Measurements from ENCODE around the gene IPO13. TPM values are rescaled to one million over a fixed set of nuclear protein-coding genes. Genes with fewer than 3 reads are reported as not detected.

Gene IPO13, protein sequence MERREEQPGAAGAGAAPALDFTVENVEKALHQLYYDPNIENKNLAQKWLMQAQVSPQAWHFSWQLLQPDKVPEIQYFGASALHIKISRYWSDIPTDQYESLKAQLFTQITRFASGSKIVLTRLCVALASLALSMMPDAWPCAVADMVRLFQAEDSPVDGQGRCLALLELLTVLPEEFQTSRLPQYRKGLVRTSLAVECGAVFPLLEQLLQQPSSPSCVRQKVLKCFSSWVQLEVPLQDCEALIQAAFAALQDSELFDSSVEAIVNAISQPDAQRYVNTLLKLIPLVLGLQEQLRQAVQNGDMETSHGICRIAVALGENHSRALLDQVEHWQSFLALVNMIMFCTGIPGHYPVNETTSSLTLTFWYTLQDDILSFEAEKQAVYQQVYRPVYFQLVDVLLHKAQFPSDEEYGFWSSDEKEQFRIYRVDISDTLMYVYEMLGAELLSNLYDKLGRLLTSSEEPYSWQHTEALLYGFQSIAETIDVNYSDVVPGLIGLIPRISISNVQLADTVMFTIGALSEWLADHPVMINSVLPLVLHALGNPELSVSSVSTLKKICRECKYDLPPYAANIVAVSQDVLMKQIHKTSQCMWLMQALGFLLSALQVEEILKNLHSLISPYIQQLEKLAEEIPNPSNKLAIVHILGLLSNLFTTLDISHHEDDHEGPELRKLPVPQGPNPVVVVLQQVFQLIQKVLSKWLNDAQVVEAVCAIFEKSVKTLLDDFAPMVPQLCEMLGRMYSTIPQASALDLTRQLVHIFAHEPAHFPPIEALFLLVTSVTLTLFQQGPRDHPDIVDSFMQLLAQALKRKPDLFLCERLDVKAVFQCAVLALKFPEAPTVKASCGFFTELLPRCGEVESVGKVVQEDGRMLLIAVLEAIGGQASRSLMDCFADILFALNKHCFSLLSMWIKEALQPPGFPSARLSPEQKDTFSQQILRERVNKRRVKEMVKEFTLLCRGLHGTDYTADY
- 42.5 TPM for polyA plus RNA-seq (ENCODE audit: insufficient read length)
- long read RNA-seq, donor 1, partial matches to known transcripts, result 30 of 34 reads
- long read RNA-seq, donor 1, other reads (novel, unspliced or antisense), result 0 of 34 reads
- long read RNA-seq, donor 2, partial matches to known transcripts, result 6 of 9 reads
- long read RNA-seq, donor 2, other reads (novel, unspliced or antisense), result 0 of 9 reads
- long read RNA-seq, donor 3, partial matches to known transcripts, result 7 of 13 reads
- long read RNA-seq, donor 3, other reads (novel, unspliced or antisense), result 0 of 13 reads
- long read RNA-seq, donor 4, result 0 reads
- long read RNA-seq, donor 5, partial matches to known transcripts, result 0 of 4 reads
- long read RNA-seq, donor 5, other reads (novel, unspliced or antisense), result 0 of 4 reads
- long read RNA-seq, donor 6, partial matches to known transcripts, result 5 of 9 reads
- long read RNA-seq, donor 6, other reads (novel, unspliced or antisense), result 0 of 9 reads
- long read RNA-seq, donor 7, partial matches to known transcripts, result 6 of 12 reads
- long read RNA-seq, donor 7, other reads (novel, unspliced or antisense), result 0 of 12 reads
- long read RNA-seq, donor 8, partial matches to known transcripts, result 6 of 6 reads
- long read RNA-seq, donor 8, other reads (novel, unspliced or antisense), result 0 of 6 reads

DNA sequence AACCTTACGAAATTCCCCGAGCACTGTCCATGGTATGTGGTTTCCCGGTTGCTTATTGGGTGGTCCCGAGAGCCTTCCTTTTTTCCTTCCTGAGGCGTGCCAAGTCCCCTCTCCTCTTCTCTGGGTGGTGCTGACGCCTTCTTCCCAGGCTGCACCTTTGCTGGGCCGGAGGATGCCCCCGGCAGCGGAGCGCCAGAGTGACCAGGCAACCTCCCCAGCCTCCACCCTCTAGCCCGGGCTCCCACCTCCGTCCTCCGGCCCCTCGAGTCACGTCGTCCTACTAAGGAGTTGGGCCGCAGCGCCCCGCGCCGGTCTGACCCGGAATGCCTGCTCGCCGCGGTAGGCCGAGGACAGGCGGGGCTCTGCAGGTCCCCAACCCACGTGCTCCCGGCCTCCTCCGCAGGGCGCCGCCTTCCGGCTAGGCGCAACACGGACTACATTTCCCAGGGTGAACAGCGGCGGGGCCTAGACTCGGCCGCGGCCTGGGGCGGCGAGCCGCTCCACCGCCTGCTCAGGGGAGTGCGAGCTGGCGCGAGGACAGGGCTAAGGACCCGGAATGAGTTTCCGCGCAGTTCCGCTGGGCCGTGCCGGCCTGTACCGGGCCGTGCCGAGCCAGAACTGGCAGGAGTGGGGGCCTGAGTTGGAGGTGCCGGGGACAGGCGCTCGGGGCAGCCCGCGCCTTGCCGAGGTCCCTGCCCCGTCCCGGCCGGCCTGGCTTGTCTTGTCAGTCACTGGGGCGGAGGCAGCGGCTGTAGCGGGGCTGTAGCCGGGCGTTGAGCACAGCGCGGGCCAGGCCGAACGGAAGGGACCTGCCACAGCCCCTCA lies at the start of gene IPO13:
Gene IPO13, plus strand, starts transcription at position 715 of the 825 bp plus-strand sequence. CDS start 651 bp downstream, outside the sequence.
- DNase-seq, result peak; percentile 95

DNA sequence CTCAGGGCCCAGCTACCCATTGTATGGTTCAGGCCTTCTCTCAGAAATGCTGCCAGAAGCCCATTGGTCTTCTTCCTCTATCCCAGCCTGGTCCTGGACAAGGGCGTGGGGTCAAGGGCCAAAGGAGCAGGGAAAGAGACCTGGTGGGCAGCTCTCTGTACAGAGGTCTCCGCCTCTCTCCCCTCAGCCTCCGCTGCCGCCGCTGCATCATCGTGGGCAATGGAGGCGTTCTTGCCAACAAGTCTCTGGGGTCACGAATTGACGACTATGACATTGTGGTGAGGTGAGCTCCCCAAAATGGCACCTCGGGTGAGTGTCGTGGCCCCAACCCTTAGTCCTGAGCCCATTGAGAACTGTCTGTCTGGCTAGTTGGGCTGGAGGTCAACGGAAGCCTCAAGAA lies 47.8 kb upstream of the IPO13 start:
- no peak for DNase-seq

DNA sequence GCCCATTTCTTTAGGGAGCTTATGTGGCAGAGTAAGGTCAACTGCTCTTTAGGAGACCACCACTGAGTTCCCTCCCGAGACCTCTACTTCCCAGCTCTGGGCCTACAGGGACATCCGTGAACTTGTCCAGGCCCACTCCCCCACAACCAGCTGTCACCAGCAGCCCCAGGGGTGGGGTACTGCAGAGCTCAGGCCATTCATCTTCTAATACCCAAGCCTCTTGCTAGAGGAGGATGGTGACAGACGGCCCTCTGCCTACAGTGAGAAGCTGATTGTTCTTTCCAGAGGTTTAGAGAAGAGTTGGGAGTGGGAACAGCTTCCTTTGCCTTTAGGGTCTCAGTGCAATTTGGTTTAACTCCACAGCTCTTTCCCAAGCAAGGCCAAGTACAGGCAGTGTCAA lies 46.4 kb upstream of the IPO13 start:
- DNase-seq, result no peak

DNA sequence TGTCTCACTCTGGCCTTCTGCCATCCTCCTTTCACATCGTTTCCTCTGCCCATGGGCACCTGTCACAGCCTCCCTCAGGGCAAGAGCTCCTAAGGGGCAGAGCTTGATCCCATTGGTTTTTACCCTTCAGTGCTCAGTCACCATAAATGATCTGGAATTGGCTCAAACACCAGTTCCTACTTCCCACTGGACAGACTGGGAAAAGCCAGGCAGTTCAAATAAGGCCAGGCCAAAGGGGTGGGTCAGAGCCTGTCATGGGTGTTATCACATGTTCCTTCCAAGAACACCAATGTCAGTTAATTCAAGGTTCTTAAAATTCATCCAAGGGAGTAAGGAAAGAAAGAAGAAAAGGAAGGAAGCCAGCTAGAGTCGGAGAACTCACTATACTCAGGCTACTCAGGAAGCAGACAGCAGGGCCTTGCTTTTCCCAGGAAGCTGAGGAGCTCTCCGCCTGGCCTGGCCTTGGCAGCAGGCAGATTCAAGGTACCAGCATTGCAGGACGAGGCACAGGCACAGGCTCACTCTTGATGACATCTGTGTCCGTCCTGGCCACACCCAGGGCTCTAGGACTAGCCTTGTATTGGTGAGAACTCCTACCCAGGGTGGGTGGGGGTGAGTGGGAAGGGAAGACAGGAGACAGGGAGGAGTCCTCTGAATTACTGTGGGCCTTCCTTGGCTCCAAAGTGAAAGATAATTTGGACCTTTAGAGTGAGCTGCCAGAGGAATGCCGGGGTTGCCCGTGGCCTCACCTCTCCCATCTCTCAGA lies 45.4 kb upstream of the IPO13 start:
- DNase-seq, result no peak

DNA sequence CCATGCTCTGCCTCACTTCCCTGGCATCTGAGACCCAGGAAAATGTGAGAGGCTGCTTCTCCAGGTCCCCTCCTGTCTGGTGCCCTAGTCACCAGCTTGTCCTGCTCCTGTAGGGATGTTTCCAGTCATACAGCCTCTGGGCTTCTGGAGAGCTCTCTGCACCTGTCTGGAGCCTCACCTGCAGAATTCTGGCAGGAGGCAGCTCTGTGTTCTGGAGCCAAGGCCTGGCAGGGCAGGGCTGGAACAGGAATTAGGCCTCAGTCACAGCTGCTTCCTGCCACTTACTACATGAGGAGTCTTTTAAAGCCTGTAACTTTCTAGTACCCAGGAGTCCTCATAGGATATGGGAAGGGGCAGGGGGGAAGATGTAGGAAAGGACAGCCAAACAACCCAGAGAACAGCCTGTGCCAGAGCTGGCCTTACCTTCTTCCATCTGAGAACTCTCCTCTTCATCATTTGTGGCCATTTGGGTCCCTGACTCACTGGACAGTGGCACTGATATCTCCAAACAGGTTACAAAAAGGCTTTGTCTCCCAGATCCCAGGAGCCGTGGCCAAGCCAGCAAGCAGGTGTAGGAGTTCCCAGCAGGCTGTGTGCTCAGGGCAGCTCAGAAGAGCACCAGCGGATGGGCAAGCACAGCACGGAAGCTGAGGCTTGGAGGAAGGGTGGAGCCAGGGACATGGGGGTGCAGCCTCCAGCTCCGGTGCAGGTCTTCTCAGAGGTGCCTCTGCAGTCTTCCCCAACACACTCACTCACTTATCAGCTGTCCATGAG lies 44.5 kb upstream of the IPO13 start:
- DNase-seq, result no peak

DNA sequence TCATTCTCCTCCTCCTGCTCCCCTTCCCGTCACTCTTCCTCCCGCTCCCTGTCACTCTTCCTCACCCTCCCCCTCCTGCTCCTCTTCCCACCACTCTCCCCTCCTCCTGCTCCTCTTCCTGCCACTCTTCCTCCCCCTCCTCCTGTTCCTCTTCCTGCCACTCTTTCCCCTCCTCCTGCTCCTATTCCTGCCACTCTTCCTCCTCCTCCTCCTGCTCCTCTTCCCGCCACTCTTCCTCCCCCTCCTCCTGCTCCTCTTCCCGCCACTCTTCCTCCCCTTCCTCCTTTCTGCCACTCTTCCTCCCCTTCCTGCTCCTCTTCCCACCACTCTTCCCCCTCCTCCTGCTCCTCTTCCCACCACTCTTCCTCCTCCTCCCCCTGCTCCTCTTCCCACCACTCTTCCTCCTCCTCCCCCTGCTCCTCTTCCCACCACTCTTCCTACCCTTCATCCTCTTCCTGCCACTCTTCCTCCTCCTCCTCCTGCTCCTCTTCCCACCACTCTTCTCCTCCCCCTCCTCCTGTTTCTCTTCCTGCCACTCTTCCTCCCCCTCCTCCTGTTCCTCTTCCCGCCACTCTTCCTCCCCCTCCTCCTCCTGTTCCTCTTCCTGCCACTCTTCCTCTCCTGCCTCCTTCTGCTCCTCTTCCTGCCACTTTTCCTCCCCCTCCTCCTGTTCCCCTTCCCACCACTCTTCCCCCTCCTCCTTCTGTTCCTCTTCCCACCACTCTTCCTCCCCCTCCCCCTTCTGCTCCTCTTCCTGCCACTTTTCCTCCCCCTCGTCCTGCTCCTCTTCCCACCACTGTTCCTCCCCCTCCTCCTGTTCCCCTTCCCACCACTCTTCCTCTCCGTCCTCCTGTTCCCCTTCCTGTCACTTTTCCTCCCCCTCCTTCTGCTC lies 41.8 kb upstream of the IPO13 start:
- no peak for DNase-seq

DNA sequence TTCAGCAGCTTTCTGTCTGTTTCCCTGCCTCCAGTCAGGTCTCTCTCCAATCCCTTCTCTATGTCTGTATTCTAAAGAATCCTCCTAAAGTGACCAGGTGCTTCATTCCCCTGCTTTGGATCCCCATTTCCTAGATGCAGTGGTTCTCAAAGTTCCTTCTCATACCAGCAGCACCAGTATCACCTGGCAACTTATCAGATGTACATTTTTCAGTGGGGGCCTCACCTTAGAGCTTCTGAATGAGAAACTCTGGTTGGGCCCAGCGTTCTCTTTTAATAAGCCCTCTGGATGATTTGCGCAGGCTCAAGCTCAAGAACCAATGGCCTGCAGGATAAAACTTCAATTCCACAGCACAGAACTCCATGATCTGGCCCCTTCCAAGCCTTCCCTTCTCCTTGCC lies 38.5 kb upstream of the IPO13 start:
- no peak for DNase-seq

DNA sequence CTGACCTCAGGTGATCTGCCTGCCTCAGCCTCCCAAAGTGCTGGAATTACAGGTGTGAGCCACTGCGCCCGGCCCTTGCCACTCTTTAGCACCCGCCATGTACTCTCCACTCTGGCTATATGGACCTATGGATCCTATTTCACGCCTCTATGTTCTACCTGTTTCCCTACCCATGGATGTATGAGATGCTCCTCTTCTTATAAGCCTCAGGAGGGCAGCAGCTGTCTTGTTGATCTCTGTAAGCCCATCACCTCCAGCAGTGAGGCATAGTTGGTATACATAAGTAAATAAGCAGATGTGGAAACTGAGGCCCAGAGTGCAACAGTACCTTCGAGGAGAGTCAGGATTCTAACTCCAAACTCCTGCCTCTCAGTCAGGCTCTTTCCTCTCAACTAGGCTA lies 37.9 kb upstream of the IPO13 start:
- no peak for DNase-seq

DNA sequence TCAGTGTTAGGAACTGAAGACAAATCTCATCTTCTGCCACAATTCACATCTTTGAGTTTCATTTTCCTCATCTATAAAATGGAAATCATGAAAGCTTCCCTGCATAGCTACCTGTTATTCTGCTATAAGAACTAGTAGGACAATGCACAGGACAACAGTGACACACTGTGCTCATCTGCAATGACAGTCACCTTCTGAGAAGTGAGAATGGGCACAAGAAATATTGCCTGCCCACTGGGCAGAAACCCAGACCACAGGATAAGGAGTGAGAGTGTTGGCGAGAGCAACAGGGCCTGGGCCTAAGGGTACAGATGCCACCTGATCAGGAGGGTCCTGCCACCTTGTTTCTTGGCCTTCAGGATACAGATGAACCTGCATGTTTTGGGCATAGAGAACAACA lies 36.4 kb upstream of the IPO13 start:
- DNase-seq, result no peak

DNA sequence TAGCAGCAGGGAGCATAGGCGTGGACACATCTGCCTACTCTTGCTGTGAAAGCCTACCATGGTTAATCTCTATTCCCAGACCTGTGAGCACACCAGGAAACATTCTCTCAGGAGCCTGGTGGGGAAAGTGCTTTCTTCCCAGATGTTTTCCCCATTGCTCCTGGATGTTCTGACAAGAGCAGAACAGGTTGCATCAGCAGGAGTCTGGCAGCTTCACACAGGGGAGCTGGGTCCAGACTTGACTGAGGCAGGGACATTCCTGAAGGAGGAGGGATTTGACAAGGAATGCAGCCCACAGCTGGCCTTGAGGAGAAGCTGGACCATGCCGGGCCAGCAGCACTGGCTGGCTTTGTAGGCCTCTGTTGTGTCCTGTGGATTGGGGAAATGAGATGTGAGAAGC lies 34.1 kb upstream of the IPO13 start:
- no peak for DNase-seq

DNA sequence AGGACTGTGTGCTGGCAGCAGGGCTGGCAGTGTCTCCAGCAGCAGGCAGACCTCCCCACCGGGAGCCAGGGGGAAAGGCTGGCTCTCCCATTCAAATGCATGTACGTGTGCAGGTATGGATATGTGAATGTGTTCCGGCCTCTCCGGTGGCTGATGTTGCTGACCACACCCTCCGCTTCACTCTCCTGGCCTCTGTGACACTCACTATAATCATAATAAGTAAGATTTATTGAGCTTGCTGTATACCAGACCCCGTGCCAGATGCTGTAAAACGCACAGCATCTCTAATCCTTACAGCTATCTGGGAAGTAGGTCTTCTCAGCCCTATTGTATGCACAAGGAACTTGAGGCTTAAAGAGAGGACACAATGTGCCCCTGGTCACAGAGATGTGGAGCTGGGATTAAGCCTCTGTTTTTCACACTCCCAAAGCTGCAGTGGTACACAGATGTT lies 33.7 kb upstream of the IPO13 start:
- no peak for DNase-seq

DNA sequence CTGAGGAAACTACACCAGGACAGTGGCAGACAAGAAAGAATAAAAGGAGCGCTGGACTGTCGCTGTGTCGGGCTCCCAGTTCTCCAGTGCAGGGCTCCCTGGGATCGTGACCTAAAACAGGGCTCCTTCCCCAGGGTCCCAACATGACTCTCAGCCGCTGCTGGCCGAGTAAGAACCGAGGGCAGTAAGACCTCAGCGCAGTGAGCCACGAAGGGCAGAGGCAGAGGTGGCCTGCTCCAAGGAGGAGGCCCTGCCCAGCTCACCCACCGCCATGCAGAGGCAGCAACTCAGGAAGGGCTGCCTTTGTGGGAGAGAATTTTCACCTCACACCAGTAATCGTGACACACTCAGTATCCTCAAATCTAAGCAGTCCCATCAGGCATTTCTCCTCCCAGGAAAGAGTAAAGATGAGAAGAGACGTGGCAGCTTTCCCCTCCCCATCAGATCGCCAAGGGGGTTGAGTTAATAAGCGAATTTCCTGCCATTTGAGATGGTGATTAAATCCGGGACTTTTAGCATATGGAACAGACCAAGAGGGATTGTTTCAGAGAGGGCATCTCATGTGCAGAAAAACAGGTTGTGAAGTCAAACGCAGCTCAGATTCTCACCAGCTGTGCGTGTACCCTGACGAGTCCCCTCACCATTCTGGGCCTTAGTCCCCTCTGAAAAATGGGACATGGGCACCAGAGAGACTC lies 32.9 kb upstream of the IPO13 start:
- no peak for DNase-seq

DNA sequence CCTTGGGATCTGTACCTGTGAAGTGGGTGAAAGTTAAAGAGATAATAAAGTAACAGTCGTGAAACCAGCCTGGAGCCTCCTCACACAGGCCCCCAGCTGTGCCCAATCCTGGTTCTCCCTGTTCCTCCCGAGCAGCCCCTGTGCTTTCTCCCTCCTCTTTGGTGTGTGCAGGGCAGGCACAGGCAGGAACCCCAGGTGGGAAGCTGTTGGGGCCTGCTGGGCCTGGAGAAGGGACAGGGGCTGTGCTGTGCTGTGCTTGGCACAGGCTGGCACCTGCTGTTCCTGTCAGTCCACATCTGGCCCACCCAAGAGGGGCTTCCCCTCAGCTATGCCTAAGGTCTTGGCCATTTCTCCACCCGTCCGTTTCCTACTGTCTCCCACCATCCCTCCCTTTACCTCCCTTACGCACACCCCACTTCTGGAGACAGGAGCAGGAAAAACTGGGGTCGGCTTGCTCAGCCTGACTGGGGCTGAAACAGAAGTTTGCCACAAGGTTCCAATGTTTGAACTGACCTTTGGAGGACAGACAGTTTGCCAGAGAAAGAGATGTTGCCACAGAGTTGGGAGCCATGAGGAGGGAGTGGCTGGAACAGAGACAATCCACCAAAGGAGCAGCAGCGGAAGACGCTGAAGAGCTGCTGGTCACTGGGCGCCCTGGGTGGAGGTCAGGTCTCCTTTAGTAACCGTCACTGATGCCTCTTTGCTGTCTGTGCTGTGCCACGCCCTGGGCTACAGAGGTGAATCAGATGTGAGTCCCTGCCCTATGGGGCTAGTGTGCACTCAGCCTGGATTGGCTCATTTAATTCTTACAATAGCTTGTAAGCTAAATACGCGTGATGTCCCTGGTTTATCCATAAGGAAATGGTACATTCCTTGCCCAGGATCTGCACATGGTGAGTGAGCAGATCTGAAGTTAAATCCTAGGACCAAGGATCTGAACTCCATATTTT lies 31.9 kb upstream of the IPO13 start:
- no peak for DNase-seq

DNA sequence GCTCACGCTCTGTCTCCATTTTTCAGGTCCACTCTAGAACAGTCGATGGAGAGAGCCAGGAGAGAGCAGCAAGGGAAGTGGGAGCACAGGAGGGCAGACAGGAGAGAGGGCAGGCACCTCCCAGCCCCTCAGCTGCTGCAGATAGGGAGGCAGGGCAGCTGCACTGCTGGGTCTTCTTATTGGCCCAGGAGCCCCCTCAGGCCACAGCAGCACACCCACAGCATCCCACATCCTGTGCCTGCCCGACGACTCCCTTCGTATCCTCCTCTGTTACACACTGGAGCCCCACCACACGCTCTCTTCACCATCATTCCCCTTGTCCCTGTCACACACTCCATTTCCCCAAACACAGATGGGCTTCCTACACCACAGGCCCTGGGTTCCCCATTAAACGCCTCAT lies 26.8 kb upstream of the IPO13 start:
- DNase-seq, result no peak

DNA sequence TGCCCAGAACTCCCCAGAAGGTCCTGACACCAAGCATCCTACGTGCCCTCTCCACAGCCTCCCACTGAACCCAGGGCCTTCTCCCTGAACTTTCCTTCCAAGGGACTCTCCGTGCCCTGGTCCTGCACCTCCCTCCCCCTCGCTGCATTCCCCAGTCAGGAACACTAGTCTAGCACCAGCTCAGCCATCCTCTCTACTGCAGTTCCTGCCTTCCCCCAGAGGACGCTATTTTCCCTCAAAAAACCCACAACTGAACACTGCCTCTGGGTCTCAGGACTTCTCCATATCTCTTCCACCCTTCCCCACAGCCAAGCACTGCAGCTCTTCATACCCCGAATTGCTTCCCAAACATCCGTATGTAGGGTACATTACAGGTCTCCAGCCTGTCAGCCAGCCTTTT lies 25.7 kb upstream of the IPO13 start:
- DNase-seq, result no peak

DNA sequence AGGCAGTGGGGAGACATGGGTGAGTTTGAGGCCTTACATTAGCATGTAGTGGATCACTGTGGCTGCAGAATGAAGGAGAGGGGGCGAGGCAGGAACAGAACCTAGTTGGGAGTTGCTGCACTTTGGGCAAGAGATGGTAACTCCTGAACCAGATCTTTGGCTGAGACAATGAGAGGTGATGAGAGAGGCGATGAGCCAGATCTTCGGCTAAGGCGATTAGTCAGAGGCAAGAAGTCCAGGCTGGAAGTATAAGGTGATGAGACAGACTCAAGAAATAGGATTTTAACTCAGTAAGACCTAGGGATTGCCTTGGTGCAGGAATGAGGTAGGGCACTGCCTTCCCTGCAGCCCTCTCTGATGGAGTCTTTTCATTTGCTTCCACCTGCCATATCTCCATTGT lies 22.2 kb upstream of the IPO13 start:
- no peak for DNase-seq

Data from left kidney (tissue), 8 donors.